GM23338 (cell line): ENCODE results near the gene MAPK8. TPM values are rescaled to one million over a fixed set of nuclear protein-coding genes. Genes with fewer than 3 reads are reported as not detected.

Experiments
- CREB1 ChIP-seq: fragments of 250-450 bp; sonication (Bioruptor Pico); IDR thresholded peaks from 2 replicates; pipeline ENCODE4 v1.5.0; 2020; ENCODE audit warnings: low read depth, mild to moderate bottlenecking, moderate library complexity
- EZH2 ChIP-seq: fragments of 200-600 bp; sonication (generic); IDR thresholded peaks from one replicate; pipeline ENCODE4 v1.8.0; 2017; ENCODE audit warnings: antibody characterized with exemption, mild to moderate bottlenecking, low read depth; ENCODE audit not compliant: unreplicated experiment
- EZH2phosphoT487 ChIP-seq: fragments of 200-600 bp; sonication (generic); IDR thresholded peaks from one replicate; pipeline ENCODE4 v1.8.1; 2018; ENCODE audit warnings: antibody characterized with exemption; ENCODE audit not compliant: unreplicated experiment
- JUNB ChIP-seq: IDR thresholded peaks from one replicate; pipeline ENCODE4 v1.6.1; 2016; ENCODE audit warnings: antibody characterized with exemption; ENCODE audit not compliant: unreplicated experiment
- STAT1 ChIP-seq: IDR thresholded peaks from one replicate; pipeline ENCODE4 v1.6.1; 2016; ENCODE audit warnings: antibody characterized with exemption; ENCODE audit not compliant: unreplicated experiment
- ZNF114 ChIP-seq: fragments of 250-450 bp; sonication (Bioruptor Pico); IDR thresholded peaks from 2 replicates; pipeline ENCODE4 v1.5.0; 2020; ENCODE audit warnings: mild to moderate bottlenecking, moderate library complexity
- polyA plus RNA-seq: library from polyadenylated mRNA; unstranded; fragments of >200 nt; fragmentation: Nextera tagmentation; extraction: Ambion mirVana; gene quantifications from 2 replicates; pipeline ENCODE4 v1.2.1, GENCODE V29; 2016
- total RNA-seq: library from RNA; depleted of rRNA; stranded (reverse); fragments of >200 nt; shearing (Covaris generic); gene quantifications from 2 replicates; pipeline ENCODE4 v1.2.3, GENCODE V29; 2014
- TF ChIP-seq, protein P1 (sequence below): fragments of 250-450 bp; sonication (Bioruptor Pico); IDR thresholded peaks from 2 replicates; pipeline ENCODE4 v1.5.0; 2020; ENCODE audit warnings: mild to moderate bottlenecking, moderate library complexity
- TF ChIP-seq, protein P2 (sequence below): IDR thresholded peaks from 2 replicates; pipeline ENCODE4 v1.6.1; 2016; ENCODE audit warnings: antibody characterized with exemption
- TF ChIP-seq, protein P3 (sequence below), 2 experiments: fragments of 200-600 bp in 1 of 2; sonication (generic) in 1 of 2; conservative IDR thresholded peaks; 2 replicates each; pipeline versions ENCODE4 v1.5.1 to v1.6.1; 2016 to 2017; ENCODE audit warnings: antibody characterized with exemption in 2 of 2, low read depth in 2 of 2, mild to moderate bottlenecking in 2 of 2, moderate library complexity in 1 of 2

The MAPK8 gene
- total and polyA plus RNA-seq, 2 experiments from 2014 or later: 52.4 to 73.6 TPM

DNA sequence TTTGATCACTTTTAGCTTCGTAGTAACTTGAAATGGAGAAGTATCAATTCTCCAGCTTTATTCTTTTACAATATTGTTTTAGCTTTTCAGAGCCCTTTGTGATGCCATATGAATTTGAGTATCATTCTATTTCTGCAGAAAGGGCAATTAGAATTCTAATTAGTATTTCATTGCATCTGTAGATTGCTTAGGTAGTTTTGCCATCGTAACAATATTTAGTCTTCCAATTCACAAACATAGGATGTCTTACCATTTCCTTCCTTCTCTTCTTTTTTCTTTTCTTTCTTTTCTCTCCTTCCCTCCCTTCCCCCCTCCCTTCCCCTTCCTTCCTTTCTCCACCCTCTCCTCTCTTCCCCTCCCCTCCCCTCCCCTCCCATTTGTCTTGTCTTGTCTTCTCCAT is 105.0 kb downstream of the MAPK8 start (continued):
- TF ChIP-seq, protein P1, sequence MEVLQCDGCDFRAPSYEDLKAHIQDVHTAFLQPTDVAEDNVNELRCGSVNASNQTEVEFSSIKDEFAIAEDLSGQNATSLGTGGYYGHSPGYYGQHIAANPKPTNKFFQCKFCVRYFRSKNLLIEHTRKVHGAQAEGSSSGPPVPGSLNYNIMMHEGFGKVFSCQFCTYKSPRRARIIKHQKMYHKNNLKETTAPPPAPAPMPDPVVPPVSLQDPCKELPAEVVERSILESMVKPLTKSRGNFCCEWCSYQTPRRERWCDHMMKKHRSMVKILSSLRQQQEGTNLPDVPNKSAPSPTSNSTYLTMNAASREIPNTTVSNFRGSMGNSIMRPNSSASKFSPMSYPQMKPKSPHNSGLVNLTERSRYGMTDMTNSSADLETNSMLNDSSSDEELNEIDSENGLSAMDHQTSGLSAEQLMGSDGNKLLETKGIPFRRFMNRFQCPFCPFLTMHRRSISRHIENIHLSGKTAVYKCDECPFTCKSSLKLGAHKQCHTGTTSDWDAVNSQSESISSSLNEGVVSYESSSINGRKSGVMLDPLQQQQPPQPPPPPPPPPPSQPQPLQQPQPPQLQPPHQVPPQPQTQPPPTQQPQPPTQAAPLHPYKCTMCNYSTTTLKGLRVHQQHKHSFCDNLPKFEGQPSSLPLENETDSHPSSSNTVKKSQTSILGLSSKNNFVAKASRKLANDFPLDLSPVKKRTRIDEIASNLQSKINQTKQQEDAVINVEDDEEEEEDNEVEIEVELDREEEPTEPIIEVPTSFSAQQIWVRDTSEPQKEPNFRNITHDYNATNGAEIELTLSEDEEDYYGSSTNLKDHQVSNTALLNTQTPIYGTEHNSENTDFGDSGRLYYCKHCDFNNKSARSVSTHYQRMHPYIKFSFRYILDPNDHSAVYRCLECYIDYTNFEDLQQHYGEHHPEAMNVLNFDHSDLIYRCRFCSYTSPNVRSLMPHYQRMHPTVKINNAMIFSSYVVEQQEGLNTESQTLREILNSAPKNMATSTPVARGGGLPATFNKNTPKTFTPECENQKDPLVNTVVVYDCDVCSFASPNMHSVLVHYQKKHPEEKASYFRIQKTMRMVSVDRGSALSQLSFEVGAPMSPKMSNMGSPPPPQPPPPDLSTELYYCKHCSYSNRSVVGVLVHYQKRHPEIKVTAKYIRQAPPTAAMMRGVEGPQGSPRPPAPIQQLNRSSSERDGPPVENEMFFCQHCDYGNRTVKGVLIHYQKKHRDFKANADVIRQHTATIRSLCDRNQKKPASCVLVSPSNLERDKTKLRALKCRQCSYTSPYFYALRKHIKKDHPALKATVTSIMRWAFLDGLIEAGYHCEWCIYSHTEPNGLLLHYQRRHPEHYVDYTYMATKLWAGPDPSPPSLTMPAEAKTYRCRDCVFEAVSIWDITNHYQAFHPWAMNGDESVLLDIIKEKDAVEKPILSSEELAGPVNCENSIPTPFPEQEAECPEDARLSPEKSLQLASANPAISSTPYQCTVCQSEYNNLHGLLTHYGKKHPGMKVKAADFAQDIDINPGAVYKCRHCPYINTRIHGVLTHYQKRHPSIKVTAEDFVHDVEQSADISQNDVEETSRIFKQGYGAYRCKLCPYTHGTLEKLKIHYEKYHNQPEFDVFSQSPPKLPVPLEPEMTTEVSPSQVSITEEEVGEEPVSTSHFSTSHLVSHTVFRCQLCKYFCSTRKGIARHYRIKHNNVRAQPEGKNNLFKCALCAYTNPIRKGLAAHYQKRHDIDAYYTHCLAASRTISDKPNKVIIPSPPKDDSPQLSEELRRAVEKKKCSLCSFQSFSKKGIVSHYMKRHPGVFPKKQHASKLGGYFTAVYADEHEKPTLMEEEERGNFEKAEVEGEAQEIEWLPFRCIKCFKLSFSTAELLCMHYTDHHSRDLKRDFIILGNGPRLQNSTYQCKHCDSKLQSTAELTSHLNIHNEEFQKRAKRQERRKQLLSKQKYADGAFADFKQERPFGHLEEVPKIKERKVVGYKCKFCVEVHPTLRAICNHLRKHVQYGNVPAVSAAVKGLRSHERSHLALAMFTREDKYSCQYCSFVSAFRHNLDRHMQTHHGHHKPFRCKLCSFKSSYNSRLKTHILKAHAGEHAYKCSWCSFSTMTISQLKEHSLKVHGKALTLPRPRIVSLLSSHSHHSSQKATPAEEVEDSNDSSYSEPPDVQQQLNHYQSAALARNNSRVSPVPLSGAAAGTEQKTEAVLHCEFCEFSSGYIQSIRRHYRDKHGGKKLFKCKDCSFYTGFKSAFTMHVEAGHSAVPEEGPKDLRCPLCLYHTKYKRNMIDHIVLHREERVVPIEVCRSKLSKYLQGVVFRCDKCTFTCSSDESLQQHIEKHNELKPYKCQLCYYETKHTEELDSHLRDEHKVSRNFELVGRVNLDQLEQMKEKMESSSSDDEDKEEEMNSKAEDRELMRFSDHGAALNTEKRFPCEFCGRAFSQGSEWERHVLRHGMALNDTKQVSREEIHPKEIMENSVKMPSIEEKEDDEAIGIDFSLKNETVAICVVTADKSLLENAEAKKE (CRISPR knock-in tag): no peak
- TF ChIP-seq JUNB (no peak), STAT1 (no peak), EZH2phosphoT487 (no peak), EZH2 (no peak), CREB1 (CRISPR knock-in tag) (no peak), ZNF114 (no peak)
- TF ChIP-seq, protein P2, sequence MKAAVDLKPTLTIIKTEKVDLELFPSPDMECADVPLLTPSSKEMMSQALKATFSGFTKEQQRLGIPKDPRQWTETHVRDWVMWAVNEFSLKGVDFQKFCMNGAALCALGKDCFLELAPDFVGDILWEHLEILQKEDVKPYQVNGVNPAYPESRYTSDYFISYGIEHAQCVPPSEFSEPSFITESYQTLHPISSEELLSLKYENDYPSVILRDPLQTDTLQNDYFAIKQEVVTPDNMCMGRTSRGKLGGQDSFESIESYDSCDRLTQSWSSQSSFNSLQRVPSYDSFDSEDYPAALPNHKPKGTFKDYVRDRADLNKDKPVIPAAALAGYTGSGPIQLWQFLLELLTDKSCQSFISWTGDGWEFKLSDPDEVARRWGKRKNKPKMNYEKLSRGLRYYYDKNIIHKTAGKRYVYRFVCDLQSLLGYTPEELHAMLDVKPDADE: no peak
- TF ChIP-seq, protein P3, sequence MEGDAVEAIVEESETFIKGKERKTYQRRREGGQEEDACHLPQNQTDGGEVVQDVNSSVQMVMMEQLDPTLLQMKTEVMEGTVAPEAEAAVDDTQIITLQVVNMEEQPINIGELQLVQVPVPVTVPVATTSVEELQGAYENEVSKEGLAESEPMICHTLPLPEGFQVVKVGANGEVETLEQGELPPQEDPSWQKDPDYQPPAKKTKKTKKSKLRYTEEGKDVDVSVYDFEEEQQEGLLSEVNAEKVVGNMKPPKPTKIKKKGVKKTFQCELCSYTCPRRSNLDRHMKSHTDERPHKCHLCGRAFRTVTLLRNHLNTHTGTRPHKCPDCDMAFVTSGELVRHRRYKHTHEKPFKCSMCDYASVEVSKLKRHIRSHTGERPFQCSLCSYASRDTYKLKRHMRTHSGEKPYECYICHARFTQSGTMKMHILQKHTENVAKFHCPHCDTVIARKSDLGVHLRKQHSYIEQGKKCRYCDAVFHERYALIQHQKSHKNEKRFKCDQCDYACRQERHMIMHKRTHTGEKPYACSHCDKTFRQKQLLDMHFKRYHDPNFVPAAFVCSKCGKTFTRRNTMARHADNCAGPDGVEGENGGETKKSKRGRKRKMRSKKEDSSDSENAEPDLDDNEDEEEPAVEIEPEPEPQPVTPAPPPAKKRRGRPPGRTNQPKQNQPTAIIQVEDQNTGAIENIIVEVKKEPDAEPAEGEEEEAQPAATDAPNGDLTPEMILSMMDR (conservative IDR thresholded peaks at IDR 0.05; ENCODE audit: low read depth in 2 of 2): no peak
